ENCODE data around the gene LAMB4.
A peak's percentile ranks its signal among the peaks of the same experiment; 100 is the strongest.

Gene LAMB4

DNA sequence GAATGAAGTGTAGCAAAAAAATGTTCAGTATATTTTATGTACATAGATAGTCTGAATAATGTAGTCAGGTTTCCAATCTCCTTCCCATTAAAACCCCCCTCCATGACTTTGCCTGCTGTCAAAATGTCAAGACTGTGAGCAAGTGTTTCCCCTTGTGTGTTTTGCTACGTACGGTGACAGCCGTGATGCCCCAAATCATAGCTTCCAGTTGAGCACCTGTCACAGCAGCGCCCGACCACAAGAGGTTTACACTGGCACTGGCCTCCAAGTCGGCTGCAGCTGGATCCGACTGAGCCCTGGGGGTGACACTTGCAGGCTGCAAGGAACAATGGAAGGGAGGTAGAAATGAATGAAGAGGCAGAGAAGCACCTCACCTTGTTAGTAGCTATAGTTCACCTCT is 62.3 kb downstream of the LAMB4 start:
- DNase-seq, result no peak
- no peaks in the 10 kb centered on the region for H3K27me3 ChIP-seq
- H3K9me3 ChIP-seq, result no peaks in the 10 kb centered on the region
- no peak overlapping the region for H3K4me3 ChIP-seq (ENCODE audit: low read depth, low read length)
- TF ChIP-seq, protein P1, sequence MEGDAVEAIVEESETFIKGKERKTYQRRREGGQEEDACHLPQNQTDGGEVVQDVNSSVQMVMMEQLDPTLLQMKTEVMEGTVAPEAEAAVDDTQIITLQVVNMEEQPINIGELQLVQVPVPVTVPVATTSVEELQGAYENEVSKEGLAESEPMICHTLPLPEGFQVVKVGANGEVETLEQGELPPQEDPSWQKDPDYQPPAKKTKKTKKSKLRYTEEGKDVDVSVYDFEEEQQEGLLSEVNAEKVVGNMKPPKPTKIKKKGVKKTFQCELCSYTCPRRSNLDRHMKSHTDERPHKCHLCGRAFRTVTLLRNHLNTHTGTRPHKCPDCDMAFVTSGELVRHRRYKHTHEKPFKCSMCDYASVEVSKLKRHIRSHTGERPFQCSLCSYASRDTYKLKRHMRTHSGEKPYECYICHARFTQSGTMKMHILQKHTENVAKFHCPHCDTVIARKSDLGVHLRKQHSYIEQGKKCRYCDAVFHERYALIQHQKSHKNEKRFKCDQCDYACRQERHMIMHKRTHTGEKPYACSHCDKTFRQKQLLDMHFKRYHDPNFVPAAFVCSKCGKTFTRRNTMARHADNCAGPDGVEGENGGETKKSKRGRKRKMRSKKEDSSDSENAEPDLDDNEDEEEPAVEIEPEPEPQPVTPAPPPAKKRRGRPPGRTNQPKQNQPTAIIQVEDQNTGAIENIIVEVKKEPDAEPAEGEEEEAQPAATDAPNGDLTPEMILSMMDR (IDR thresholded peaks at IDR 0.05; ENCODE audit: low read depth, low read length), result no peak
- no peaks in the 10 kb centered on the region; the same call in 1 of the 2 replicates for H3K4me1 ChIP-seq
- H3K36me3 ChIP-seq, result no peaks in the 10 kb centered on the region

DNA sequence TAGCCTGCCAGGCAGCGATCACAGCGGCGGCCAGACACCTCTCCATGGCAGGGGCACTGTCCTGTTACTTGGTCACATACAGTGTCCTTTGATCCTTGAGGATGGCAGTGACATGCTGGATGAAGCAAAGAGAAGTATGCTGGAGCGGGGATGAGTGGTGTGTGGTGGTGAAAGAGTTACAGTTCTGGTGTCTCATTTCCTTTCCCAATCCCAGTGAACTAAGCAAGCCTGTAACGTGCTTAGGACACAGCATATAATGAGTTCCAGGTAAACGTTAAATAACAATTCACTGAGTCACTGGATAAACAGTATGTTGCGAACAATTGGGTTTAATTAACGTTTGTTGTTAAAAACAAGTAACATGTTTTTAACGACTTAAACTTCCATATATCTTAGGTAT is 63.7 kb downstream of the LAMB4 start:
- Histone ChIP-seq H3K36me3 (no peaks in the 10 kb centered on the region), H3K4me3 (ENCODE audit: low read depth, low read length) (no peak overlapping the region), H3K4me1 (no peaks in the 10 kb centered on the region; the same call in 1 of the 2 replicates), H3K9me3 (no peaks in the 10 kb centered on the region), H3K27me3 (no peaks in the 10 kb centered on the region)
- TF ChIP-seq, protein P1 (IDR thresholded peaks at IDR 0.05; ENCODE audit: low read depth, low read length), result no peak
- DNase-seq, result no peak

DNA sequence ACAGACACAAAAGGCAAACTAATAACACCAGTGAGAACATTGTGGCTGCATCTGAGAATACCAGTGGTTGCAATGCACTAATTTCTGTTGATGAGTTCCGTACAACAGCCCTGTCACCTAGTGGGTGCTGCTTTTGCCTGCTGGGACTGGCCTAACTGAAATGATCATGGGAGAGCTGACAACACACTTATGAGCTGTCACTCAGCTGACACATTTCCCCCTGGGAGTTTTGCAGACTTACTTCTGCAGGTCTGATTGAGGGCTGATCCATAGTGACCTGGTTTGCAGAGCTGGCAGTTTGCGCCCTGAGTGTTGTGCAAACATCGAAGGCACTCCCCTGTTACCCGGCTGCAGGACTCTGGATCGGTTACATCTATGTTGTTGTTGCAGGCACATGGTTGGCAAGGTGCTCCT is 66.6 kb downstream of the LAMB4 start:
- no peaks in the 10 kb centered on the region for H3K4me1 ChIP-seq
- H3K36me3 ChIP-seq, result no peaks in the 10 kb centered on the region
- TF ChIP-seq, protein P1 (IDR thresholded peaks at IDR 0.05; ENCODE audit: low read depth, low read length), result no peak
- DNase-seq, result peak; percentile 24
- H3K27me3 ChIP-seq, result no peaks in the 10 kb centered on the region
- no peak overlapping the region for H3K4me3 ChIP-seq (ENCODE audit: low read depth, low read length)
- no peaks in the 10 kb centered on the region for H3K9me3 ChIP-seq

DNA sequence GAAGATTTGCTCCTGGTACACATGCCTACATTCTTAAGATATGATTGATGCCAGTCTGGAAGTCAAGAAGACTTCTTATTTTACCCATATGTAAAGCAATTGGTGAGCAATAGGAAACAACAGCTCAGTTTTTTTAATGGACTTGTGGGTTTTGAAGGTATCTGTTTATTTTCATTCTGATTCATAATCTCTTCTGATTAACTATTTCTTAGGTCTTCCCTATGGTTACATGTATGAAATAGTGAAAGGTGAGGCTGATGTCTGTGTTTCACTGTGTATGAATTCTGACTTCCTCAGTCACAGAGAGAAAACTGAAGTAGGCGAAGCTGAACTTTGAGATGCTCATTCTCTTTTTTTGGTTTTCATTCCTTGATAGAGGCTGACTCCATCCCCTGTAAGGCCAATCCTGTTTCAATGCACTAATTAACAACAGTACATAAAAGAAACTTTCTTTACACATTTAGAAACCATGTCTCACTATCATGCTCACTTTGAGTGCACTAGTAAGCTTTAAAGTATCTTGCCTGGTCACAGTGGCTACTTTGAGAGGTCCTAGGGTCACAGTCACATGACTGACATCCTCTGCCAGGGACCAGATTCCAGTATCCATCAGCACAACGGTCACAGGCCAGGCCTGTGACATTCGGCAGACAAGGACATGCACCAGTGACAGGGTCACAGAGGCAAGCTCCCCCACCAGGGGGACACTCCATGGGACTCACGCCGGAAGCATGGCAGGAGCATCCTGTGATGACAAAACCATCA is 67.7 kb downstream of the LAMB4 start:
- TF ChIP-seq, protein P1 (IDR thresholded peaks at IDR 0.05; ENCODE audit: low read depth, low read length), result no peak
- Histone ChIP-seq H3K4me1 (no peaks in the 10 kb centered on the region), H3K4me3 (ENCODE audit: low read depth, low read length) (no peak overlapping the region), H3K9me3 (no peaks in the 10 kb centered on the region), H3K27me3 (no peaks in the 10 kb centered on the region), H3K36me3 (no peaks in the 10 kb centered on the region)
- DNase-seq, result peak; percentile 14

DNA sequence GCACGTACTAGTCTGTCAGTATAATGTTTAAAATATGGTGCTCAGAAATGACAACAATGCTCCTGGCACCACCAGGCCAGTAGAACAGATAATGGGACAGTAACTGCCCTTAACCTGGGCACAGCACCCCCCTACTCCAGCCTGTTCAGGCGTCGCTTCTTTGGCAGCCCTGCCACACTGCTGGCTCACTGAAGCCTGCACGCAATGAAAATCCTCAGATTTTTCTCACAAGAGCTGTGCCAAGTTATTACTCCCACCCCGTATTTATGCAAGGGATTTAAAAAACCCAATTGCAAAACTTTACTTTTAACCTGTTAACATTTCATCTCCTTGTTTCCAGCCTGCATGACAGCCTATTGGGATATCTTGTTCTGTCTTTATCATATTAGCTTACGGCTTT is 70.6 kb downstream of the LAMB4 start:
- no peak for DNase-seq
- Histone ChIP-seq H3K9me3 (no peaks in the 10 kb centered on the region), H3K36me3 (no peaks in the 10 kb centered on the region), H3K4me1 (no peaks in the 10 kb centered on the region), H3K4me3 (ENCODE audit: low read depth, low read length) (no peak overlapping the region), H3K27me3 (no peaks in the 10 kb centered on the region)
- TF ChIP-seq, protein P1 (IDR thresholded peaks at IDR 0.05; ENCODE audit: low read depth, low read length), result no peak

DNA sequence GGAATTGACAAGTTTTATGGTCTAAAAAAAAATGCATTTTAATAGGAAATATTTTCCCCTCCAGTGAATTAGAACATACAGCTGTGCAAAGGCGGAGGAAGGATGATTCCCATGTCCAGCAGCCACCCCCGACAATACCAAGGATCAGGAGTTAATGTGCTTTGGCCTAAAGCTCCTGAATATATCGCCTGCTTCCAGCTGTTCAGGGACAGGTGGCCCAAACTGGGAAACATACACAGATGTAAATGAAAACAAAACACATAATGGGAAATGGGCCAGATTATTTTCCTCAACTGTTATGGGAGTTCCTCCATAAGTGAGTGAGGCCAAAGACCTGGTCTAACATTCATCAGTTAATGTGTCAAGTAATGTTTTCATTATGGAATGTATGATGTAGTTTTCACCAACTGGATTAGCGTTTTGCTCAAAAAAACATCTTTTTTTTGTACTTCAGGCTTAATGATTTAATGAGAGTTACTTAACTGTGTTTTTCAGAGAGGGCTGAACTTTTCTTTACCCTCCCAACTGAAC is 72.1 kb downstream of the LAMB4 start:
- Histone ChIP-seq H3K27me3 (no peaks in the 10 kb centered on the region), H3K36me3 (no peaks in the 10 kb centered on the region), H3K9me3 (no peaks in the 10 kb centered on the region), H3K4me1 (no peaks in the 10 kb centered on the region), H3K4me3 (ENCODE audit: low read depth, low read length) (no peak overlapping the region)
- no peak for DNase-seq
- TF ChIP-seq, protein P1 (IDR thresholded peaks at IDR 0.05; ENCODE audit: low read depth, low read length), result no peak
